Loucy (cell line): Measurements from ENCODE around the gene HMHB1.

Source experiments
- CTCF ChIP-seq: fragments of 200-600 bp; sonication (generic); conservative IDR thresholded peaks from 2 replicates; pipeline ENCODE4 v1.5.1; 2014; ENCODE audit warnings: mild to moderate bottlenecking, antibody characterized with exemption, low read length
- EZH2phosphoT487 ChIP-seq: fragments of 200-600 bp; IDR thresholded peaks from 2 replicates; pipeline ENCODE4 v1.6.1; 2018; ENCODE audit warnings: antibody characterized with exemption, mild to moderate bottlenecking, moderate library complexity, borderline replicate concordance

- no peak for TF ChIP-seq CTCF
- TF ChIP-seq EZH2phosphoT487, result no peak
These were observed 24.3 kb downstream of the HMHB1 start for GRCh38 chr5:143836161-143836725.
